ENCODE results near the gene GSK3B.

DNA sequence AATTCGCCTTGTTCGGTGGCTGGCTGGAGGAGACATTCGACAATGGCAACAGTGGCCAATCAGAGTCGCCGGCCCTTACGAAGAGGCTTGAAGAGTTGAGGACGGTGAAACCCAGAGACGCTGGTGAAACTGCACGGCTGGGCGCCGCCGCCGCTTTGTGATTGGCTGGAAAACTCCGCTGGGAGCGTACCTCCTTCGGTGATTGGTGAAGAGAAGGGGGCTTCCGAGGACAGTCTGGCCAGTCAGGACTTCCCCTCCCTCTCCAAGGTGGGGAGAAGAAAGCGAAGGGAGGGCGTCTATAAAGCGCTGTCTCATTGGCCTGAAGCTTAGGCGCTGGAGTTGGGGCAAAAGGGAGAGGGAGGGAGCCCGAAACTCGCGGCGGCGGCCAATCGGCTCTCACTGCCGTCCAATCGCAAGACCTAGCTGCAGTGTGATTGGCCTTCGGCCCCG is 554 bp upstream of the GSK3B start:
- no peak for TF ChIP-seq POLR2A (IDR thresholded peaks at IDR 0.05)
- TF ChIP-seq, protein P1, sequence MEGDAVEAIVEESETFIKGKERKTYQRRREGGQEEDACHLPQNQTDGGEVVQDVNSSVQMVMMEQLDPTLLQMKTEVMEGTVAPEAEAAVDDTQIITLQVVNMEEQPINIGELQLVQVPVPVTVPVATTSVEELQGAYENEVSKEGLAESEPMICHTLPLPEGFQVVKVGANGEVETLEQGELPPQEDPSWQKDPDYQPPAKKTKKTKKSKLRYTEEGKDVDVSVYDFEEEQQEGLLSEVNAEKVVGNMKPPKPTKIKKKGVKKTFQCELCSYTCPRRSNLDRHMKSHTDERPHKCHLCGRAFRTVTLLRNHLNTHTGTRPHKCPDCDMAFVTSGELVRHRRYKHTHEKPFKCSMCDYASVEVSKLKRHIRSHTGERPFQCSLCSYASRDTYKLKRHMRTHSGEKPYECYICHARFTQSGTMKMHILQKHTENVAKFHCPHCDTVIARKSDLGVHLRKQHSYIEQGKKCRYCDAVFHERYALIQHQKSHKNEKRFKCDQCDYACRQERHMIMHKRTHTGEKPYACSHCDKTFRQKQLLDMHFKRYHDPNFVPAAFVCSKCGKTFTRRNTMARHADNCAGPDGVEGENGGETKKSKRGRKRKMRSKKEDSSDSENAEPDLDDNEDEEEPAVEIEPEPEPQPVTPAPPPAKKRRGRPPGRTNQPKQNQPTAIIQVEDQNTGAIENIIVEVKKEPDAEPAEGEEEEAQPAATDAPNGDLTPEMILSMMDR (IDR thresholded peaks at IDR 0.05), result no peak
- TF ChIP-seq EP300 (IDR thresholded peaks at IDR 0.05), result no peak

Data from stomach (tissue), 4 donors.